Cardiac muscle cell (in vitro differentiated cells and primary cell): ENCODE data around the gene MED12L. TPM values are rescaled to one million over a fixed set of nuclear protein-coding genes. Genes with fewer than 3 reads are reported as not detected.

Source experiments
- DNase-seq, 2 donors: peaks; one replicate each; pipeline versions ENCODE4 v3.0.0 to v3.0.0-alpha.2; 2010 to 2017; ENCODE audit warnings: low read depth in 1 of 2, low spot score in 1 of 2
- H3K27ac ChIP-seq: fragments of 200-600 bp; sonication (generic); 2 replicates; pipeline ENCODE4 v1.5.1; 2016
- H3K27me3 ChIP-seq: fragments of 200-600 bp; sonication (generic); 2 replicates; pipeline ENCODE4 v1.6.0; 2016; ENCODE audit warnings: control low read depth
- H3K36me3 ChIP-seq: fragments of 200-600 bp; sonication (generic); 2 replicates; pipeline ENCODE4 v1.5.1; 2016; ENCODE audit warnings: control low read depth
- H3K4me1 ChIP-seq: fragments of 200-600 bp; sonication (generic); 2 replicates; pipeline ENCODE4 v1.8.1; 2017; ENCODE audit warnings: low read depth, mild to moderate bottlenecking, mixed run types
- H3K4me3 ChIP-seq: fragments of 200-600 bp; sonication (generic); 2 replicates; pipeline ENCODE4 v1.5.1; 2016; ENCODE audit warnings: mild to moderate bottlenecking
- H3K9me3 ChIP-seq: fragments of 200-600 bp; sonication (generic); 2 replicates; pipeline ENCODE4 v1.5.1; 2017; ENCODE audit warnings: low read depth, mild to moderate bottlenecking, control low read depth
- CTCF ChIP-seq: IDR thresholded peaks from 2 replicates; pipeline ENCODE4 v1.5.1; 2012; ENCODE audit warnings: low read depth, mild to moderate bottlenecking, low read length
- polyA plus RNA-seq: library from polyadenylated mRNA; unstranded; fragments of >200 nt; fragmentation: Nextera tagmentation; extraction: Ambion mirVana; gene quantifications from 2 replicates; pipeline ENCODE4 v1.2.1, GENCODE V29; 2016
- total RNA-seq: library from RNA; depleted of rRNA; stranded (reverse); fragments of >200 nt; gene quantifications from 2 replicates; pipeline ENCODE4 v1.2.3, GENCODE V29; 2016

MED12L gene
- total and polyA plus RNA-seq, 2 experiments from 2014 or later = 1.9 to 6.9 TPM

- Histone ChIP-seq H3K27ac (no peak overlapping the region), H3K36me3 (no peaks in the 10 kb centered on the region), H3K4me3 (no peak overlapping the region), H3K4me1 (no peaks in the 10 kb centered on the region), H3K9me3 (no peaks in the 10 kb centered on the region), H3K27me3 (no peaks in the 10 kb centered on the region)
- DNase-seq = peak; percentile 9 to 80
- TF ChIP-seq CTCF = no peak
These were observed 346.5 kb downstream of the MED12L start for GRCh38 chr3:151431940-151432339.

GRCh38 chr3:151432616-151433372, 347.3 kb downstream of the MED12L start:
- no peaks in the 10 kb centered on the region for H3K36me3 ChIP-seq
- no peak for DNase-seq
- H3K4me1 ChIP-seq = no peaks in the 10 kb centered on the region
- H3K4me3 ChIP-seq = no peak overlapping the region
- no peaks in the 10 kb centered on the region for H3K9me3 ChIP-seq
- no peaks in the 10 kb centered on the region for H3K27me3 ChIP-seq
- no peak overlapping the region for H3K27ac ChIP-seq
- TF ChIP-seq CTCF = no peak

- Histone ChIP-seq H3K36me3 (no peaks in the 10 kb centered on the region), H3K4me1 (no peaks in the 10 kb centered on the region), H3K27me3 (no peaks in the 10 kb centered on the region), H3K27ac (no peak overlapping the region), H3K9me3 (no peaks in the 10 kb centered on the region), H3K4me3 (no peak overlapping the region)
- no peak for TF ChIP-seq CTCF
- peak in 1 of 2 donors; percentile 84 for DNase-seq
These were observed 348.9 kb downstream of the MED12L start for GRCh38 chr3:151434151-151434890.

- DNase-seq = no peak
- Histone ChIP-seq H3K4me3 (no peak overlapping the region), H3K36me3 (no peaks in the 10 kb centered on the region), H3K4me1 (no peaks in the 10 kb centered on the region), H3K27ac (no peak overlapping the region), H3K9me3 (no peaks in the 10 kb centered on the region), H3K27me3 (no peaks in the 10 kb centered on the region)
- TF ChIP-seq CTCF = no peak
These were observed 351.4 kb downstream of the MED12L start for GRCh38 chr3:151436675-151437446.

DNA sequence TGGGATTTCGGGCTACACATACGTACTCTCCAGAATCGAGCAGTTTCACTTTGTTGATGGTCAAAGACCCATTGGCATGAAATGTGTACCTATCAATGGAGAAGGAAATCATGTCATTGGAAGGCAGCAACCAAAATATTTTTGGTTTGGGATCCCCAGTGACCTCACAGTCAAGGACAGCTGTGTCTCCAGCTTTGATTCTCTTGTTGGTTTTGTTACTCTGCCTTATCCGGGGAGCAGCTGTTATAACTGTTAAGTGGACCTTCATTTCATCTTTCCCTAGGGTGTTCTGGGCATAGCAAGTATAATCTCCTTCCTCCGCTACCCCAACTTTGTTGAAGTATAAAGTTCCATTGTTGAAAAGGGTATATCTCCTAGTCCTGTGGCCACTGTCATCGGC, 352.4 kb downstream of the MED12L start:
- no peak for DNase-seq
- H3K9me3 ChIP-seq = no peaks in the 10 kb centered on the region
- no peak for TF ChIP-seq CTCF
- H3K4me1 ChIP-seq = no peaks in the 10 kb centered on the region
- H3K36me3 ChIP-seq = no peaks in the 10 kb centered on the region
- H3K27me3 ChIP-seq = no peaks in the 10 kb centered on the region
- H3K4me3 ChIP-seq = no peak overlapping the region
- H3K27ac ChIP-seq = no peak overlapping the region
